KMS-11 (cell line): ENCODE data around the gene DDOST.
A peak's percentile ranks its signal among the peaks of the same experiment; 100 is the strongest.

Experiments
- H2AFZ ChIP-seq: fragments of 200-600 bp; sonication (generic); 2 replicates; pipeline ENCODE4 v1.6.1; 2016; ENCODE audit warnings: antibody characterized with exemption, mixed run types, low read depth
- H3K27ac ChIP-seq: fragments of 200-600 bp; sonication (generic); 2 replicates; pipeline ENCODE4 v1.6.1; 2016; ENCODE audit warnings: mild to moderate bottlenecking, mixed run types
- H3K27me3 ChIP-seq: fragments of 200-600 bp; sonication (generic); 2 replicates; pipeline ENCODE4 v1.6.1; 2017; ENCODE audit warnings: mild to moderate bottlenecking, low read depth, mixed run types, moderate library complexity; ENCODE audit not compliant: insufficient read depth
- H3K36me3 ChIP-seq: fragments of 200-600 bp; sonication (generic); 2 replicates; pipeline ENCODE4 v1.6.1; 2017; ENCODE audit warnings: mild to moderate bottlenecking, mixed run types; ENCODE audit not compliant: insufficient read depth
- H3K4me1 ChIP-seq: fragments of 200-600 bp; sonication (generic); 2 replicates; pipeline ENCODE4 v1.6.1; 2016; ENCODE audit warnings: mild to moderate bottlenecking, low read depth, mixed run types; ENCODE audit not compliant: poor library complexity, severe bottlenecking
- H3K4me2 ChIP-seq: fragments of 200-600 bp; sonication (generic); 2 replicates; pipeline ENCODE4 v1.7.0; 2016; ENCODE audit warnings: mild to moderate bottlenecking, mixed run types
- H3K4me3 ChIP-seq: fragments of 200-600 bp; sonication (generic); IDR thresholded peaks from 2 replicates; pipeline ENCODE4 v1.6.1; 2017; ENCODE audit warnings: low read depth, low read length, mixed read lengths; ENCODE audit not compliant: insufficient read depth
- H3K79me2 ChIP-seq: fragments of 200-600 bp; sonication (generic); 2 replicates; pipeline ENCODE4 v1.6.1; 2016; ENCODE audit warnings: low read depth, mixed run types; ENCODE audit not compliant: insufficient read depth
- H3K9ac ChIP-seq: fragments of 200-600 bp; sonication (generic); 2 replicates; pipeline ENCODE4 v1.6.1; 2016; ENCODE audit warnings: mild to moderate bottlenecking, mixed run types
- H4K20me1 ChIP-seq: fragments of 200-600 bp; sonication (generic); 2 replicates; pipeline ENCODE4 v1.6.1; 2016; ENCODE audit warnings: mild to moderate bottlenecking, mixed run types; ENCODE audit not compliant: insufficient read depth
- TF ChIP-seq, protein P1 (sequence below): fragments of 200-600 bp; sonication (generic); conservative IDR thresholded peaks from 2 replicates; pipeline ENCODE4 v1.6.1; 2017; ENCODE audit warnings: low read depth, mild to moderate bottlenecking, antibody characterized with exemption, low read length, moderate library complexity, mixed read lengths

DDOST gene

GRCh38 chr1:20632386-20632785 lies 28.8 kb downstream of the DDOST start:
- Histone ChIP-seq H3K9ac (no peak overlapping the region), H3K79me2 (no peaks in the 10 kb centered on the region), H4K20me1 (no peaks in the 10 kb centered on the region), H2AFZ (peak overlapping the region; percentile 66; the same call in 1 of the 2 replicates), H3K36me3 (no peaks in the 10 kb centered on the region), H3K27ac (no peak overlapping the region), H3K4me1 (peaks cover 15% of the 10 kb centered on the region), H3K4me3 (no peak overlapping the region), H3K4me2 (peak overlapping the region; percentile 69; the same call in 1 of the 2 replicates), H3K27me3 (peaks cover 10% of the 10 kb centered on the region; the same call in 1 of the 2 replicates)
- TF ChIP-seq, protein P1, sequence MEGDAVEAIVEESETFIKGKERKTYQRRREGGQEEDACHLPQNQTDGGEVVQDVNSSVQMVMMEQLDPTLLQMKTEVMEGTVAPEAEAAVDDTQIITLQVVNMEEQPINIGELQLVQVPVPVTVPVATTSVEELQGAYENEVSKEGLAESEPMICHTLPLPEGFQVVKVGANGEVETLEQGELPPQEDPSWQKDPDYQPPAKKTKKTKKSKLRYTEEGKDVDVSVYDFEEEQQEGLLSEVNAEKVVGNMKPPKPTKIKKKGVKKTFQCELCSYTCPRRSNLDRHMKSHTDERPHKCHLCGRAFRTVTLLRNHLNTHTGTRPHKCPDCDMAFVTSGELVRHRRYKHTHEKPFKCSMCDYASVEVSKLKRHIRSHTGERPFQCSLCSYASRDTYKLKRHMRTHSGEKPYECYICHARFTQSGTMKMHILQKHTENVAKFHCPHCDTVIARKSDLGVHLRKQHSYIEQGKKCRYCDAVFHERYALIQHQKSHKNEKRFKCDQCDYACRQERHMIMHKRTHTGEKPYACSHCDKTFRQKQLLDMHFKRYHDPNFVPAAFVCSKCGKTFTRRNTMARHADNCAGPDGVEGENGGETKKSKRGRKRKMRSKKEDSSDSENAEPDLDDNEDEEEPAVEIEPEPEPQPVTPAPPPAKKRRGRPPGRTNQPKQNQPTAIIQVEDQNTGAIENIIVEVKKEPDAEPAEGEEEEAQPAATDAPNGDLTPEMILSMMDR = no peak

DNA sequence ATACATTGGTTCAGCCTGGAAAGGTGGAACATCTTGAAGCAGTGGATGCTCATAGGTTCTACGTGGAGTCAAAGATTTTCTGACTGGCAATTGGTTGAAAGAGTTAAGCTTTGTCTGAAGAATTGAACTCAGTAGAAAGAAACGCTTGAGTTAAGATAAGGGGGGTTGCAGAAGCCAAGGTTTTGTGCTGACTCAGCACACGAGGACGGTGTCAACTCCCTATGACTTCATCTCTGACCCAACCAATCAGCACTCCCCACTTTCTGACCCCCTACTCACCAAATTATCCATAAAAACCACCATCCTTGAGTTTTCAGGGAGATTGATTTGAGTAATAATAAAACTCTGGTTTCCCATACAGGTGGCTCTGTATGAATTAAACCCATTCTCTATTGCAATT lies 30.4 kb downstream of the DDOST start:
- Histone ChIP-seq H3K27ac (no peak overlapping the region), H3K27me3 (peaks cover 10% of the 10 kb centered on the region; the same call in 1 of the 2 replicates), H3K36me3 (no peaks in the 10 kb centered on the region), H3K4me3 (no peak overlapping the region), H3K4me2 (no peak overlapping the region), H2AFZ (no peak overlapping the region), H3K79me2 (no peaks in the 10 kb centered on the region), H4K20me1 (no peaks in the 10 kb centered on the region), H3K9ac (no peak overlapping the region), H3K4me1 (peaks cover 15% of the 10 kb centered on the region)
- TF ChIP-seq, protein P1 = no peak

- Histone ChIP-seq H3K27me3 (peaks cover 14% of the 10 kb centered on the region; the same call in 1 of the 2 replicates), H2AFZ (no peak overlapping the region), H3K4me3 (no peak overlapping the region), H3K4me1 (no peaks in the 10 kb centered on the region), H4K20me1 (no peaks in the 10 kb centered on the region), H3K27ac (no peak overlapping the region), H3K4me2 (no peak overlapping the region), H3K9ac (no peak overlapping the region), H3K36me3 (no peaks in the 10 kb centered on the region), H3K79me2 (no peaks in the 10 kb centered on the region)
- TF ChIP-seq, protein P1 = no peak
Measured at GRCh38 chr1:20626524-20626923, 34.6 kb downstream of the DDOST start.

DNA sequence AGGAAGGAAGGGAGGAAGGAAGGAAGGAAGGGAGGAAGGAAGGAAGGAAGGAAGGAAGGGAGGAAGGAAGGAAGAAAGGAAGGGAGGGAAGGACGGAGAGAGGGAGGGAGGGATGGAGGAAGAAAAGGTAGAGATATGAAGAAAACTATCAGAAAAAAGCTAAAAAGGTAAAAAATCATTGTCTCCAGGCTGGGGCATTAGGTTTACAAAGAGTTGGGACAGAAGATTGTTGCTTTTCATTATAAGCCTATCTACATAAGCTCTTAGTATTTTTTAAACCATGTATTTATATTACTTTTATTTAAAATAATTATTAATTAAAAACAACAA lies 35.1 kb downstream of the DDOST start:
- Histone ChIP-seq H3K27me3 (peaks cover 14% of the 10 kb centered on the region; the same call in 1 of the 2 replicates), H2AFZ (no peak overlapping the region), H4K20me1 (no peaks in the 10 kb centered on the region), H3K9ac (no peak overlapping the region), H3K79me2 (no peaks in the 10 kb centered on the region), H3K4me3 (no peak overlapping the region), H3K4me1 (no peaks in the 10 kb centered on the region), H3K27ac (no peak overlapping the region), H3K4me2 (no peak overlapping the region), H3K36me3 (no peaks in the 10 kb centered on the region)
- TF ChIP-seq, protein P1 = no peak
